ENCODE results near the gene CLRN3.

The CLRN3 gene

GRCh38 chr10:127882391-127882790 is 10.3 kb downstream of the CLRN3 start:
- Histone ChIP-seq H2AFZ (ENCODE audit: low read length) (no peak overlapping the region), H3K4me3 (ENCODE audit: low read length, poor library complexity, severe bottlenecking) (no peak overlapping the region), H3K79me2 (ENCODE audit: insufficient read depth, low read length) (no peaks in the 10 kb centered on the region), H3K9me2 (replicated peaks; ENCODE audit: low read depth, low read length) (no peaks in the 10 kb centered on the region), H3K9me3 (ENCODE audit: insufficient read depth, low read depth, low read length) (no peaks in the 10 kb centered on the region), H3F3A (ENCODE audit: low read depth) (no peaks in the 10 kb centered on the region), H3K36me3 (ENCODE audit: insufficient read depth, low read length) (no peaks in the 10 kb centered on the region), H3K27me3 (ENCODE audit: insufficient read depth, low read length, poor library complexity, severe bottlenecking) (no peaks in the 10 kb centered on the region), H4K20me1 (ENCODE audit: insufficient read depth, low read length, poor library complexity, severe bottlenecking) (no peaks in the 10 kb centered on the region), H3K9ac (ENCODE audit: low read depth, low read length, poor library complexity, severe bottlenecking) (no peak overlapping the region), H3K4me2 (ENCODE audit: low read depth, low read length, poor library complexity, severe bottlenecking) (no peak overlapping the region), H3K4me1 (ENCODE audit: insufficient read depth, low read length, poor library complexity, severe bottlenecking) (peaks cover 18% of the 10 kb centered on the region)
- no peak for TF ChIP-seq CTCF (conservative IDR thresholded peaks at IDR 0.05; ENCODE audit: low read length)

- Histone ChIP-seq H3K4me2 (ENCODE audit: low read depth, low read length, poor library complexity, severe bottlenecking) (peak overlapping the region; percentile 47), H3K9ac (ENCODE audit: low read depth, low read length, poor library complexity, severe bottlenecking) (peak overlapping the region; percentile 33), H2AFZ (ENCODE audit: low read length) (no peak overlapping the region; the same call in 1 of the 2 replicates), H3K79me2 (ENCODE audit: insufficient read depth, low read length) (no peaks in the 10 kb centered on the region), H3K4me1 (ENCODE audit: insufficient read depth, low read length, poor library complexity, severe bottlenecking) (peaks cover 18% of the 10 kb centered on the region), H3K27me3 (ENCODE audit: insufficient read depth, low read length, poor library complexity, severe bottlenecking) (no peaks in the 10 kb centered on the region), H3F3A (ENCODE audit: low read depth) (no peaks in the 10 kb centered on the region), H4K20me1 (ENCODE audit: insufficient read depth, low read length, poor library complexity, severe bottlenecking) (no peaks in the 10 kb centered on the region), H3K9me2 (replicated peaks; ENCODE audit: low read depth, low read length) (no peaks in the 10 kb centered on the region), H3K4me3 (ENCODE audit: low read length, poor library complexity, severe bottlenecking) (no peak overlapping the region), H3K9me3 (ENCODE audit: insufficient read depth, low read depth, low read length) (no peaks in the 10 kb centered on the region), H3K36me3 (ENCODE audit: insufficient read depth, low read length) (no peaks in the 10 kb centered on the region)
- TF ChIP-seq EZH2phosphoT487 (IDR thresholded peaks at IDR 0.05; ENCODE audit: borderline replicate concordance) (no peak), CTCF (conservative IDR thresholded peaks at IDR 0.05; ENCODE audit: low read length) (no peak)
These were observed 11.5 kb downstream of the CLRN3 start for GRCh38 chr10:127881262-127881661.

GRCh38 chr10:127880557-127880956 is 12.2 kb downstream of the CLRN3 start:
- H3K9me2 ChIP-seq (replicated peaks; ENCODE audit: low read depth, low read length), result no peaks in the 10 kb centered on the region
- TF ChIP-seq CTCF (conservative IDR thresholded peaks at IDR 0.05; ENCODE audit: low read length) (no peak), EZH2phosphoT487 (IDR thresholded peaks at IDR 0.05; ENCODE audit: borderline replicate concordance) (no peak)
- H4K20me1 ChIP-seq (ENCODE audit: insufficient read depth, low read length, poor library complexity, severe bottlenecking), result no peaks in the 10 kb centered on the region
- no peak overlapping the region for H3K4me3 ChIP-seq (ENCODE audit: low read length, poor library complexity, severe bottlenecking)
- no peak overlapping the region; the same call in 1 of the 2 replicates for H2AFZ ChIP-seq (ENCODE audit: low read length)
- H3K9ac ChIP-seq (ENCODE audit: low read depth, low read length, poor library complexity, severe bottlenecking), result peak overlapping the region; percentile 33
- peak overlapping the region; percentile 47 for H3K4me2 ChIP-seq (ENCODE audit: low read depth, low read length, poor library complexity, severe bottlenecking)
- no peaks in the 10 kb centered on the region for H3F3A ChIP-seq (ENCODE audit: low read depth)
- no peaks in the 10 kb centered on the region for H3K9me3 ChIP-seq (ENCODE audit: insufficient read depth, low read depth, low read length)
- H3K79me2 ChIP-seq (ENCODE audit: insufficient read depth, low read length), result no peaks in the 10 kb centered on the region
- peaks cover 18% of the 10 kb centered on the region for H3K4me1 ChIP-seq (ENCODE audit: insufficient read depth, low read length, poor library complexity, severe bottlenecking)
- no peaks in the 10 kb centered on the region for H3K36me3 ChIP-seq (ENCODE audit: insufficient read depth, low read length)
- H3K27me3 ChIP-seq (ENCODE audit: insufficient read depth, low read length, poor library complexity, severe bottlenecking), result no peaks in the 10 kb centered on the region

Measured in Loucy (cell line).